C4-2B (cell line): Measurements from ENCODE around the gene NCOA6.

Experiments
- H3K27ac ChIP-seq: fragments of 450-650 bp; 2 replicates; pipeline ENCODE4 v1.5.1; 2017
- ZFX ChIP-seq: fragments of 450-650 bp; IDR thresholded peaks from 2 replicates; pipeline ENCODE4 v1.6.1; 2017
- TF ChIP-seq, protein P1 (sequence below): fragments of 450-650 bp; conservative IDR thresholded peaks from 2 replicates; pipeline ENCODE4 v1.5.1; 2017; ENCODE audit warnings: mild to moderate bottlenecking

Gene NCOA6

DNA sequence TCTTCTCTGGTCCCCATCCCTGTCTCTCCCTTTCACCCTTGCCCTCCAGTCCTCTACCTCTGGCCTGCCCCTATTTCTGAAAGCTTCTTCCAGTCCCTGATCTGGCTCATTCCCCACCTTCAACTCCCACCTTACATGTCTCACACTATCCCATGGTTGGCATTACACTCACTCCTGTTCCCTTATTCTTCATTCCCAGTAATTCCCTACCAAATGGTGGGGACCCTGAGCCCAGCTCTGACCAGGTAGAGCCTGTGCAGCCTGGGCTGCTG lies 114.9 kb downstream of the NCOA6 start:
- no peak for TF ChIP-seq ZFX
- TF ChIP-seq, protein P1, sequence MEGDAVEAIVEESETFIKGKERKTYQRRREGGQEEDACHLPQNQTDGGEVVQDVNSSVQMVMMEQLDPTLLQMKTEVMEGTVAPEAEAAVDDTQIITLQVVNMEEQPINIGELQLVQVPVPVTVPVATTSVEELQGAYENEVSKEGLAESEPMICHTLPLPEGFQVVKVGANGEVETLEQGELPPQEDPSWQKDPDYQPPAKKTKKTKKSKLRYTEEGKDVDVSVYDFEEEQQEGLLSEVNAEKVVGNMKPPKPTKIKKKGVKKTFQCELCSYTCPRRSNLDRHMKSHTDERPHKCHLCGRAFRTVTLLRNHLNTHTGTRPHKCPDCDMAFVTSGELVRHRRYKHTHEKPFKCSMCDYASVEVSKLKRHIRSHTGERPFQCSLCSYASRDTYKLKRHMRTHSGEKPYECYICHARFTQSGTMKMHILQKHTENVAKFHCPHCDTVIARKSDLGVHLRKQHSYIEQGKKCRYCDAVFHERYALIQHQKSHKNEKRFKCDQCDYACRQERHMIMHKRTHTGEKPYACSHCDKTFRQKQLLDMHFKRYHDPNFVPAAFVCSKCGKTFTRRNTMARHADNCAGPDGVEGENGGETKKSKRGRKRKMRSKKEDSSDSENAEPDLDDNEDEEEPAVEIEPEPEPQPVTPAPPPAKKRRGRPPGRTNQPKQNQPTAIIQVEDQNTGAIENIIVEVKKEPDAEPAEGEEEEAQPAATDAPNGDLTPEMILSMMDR, result no peak
- H3K27ac ChIP-seq, result peak overlapping the region; percentile 62

DNA sequence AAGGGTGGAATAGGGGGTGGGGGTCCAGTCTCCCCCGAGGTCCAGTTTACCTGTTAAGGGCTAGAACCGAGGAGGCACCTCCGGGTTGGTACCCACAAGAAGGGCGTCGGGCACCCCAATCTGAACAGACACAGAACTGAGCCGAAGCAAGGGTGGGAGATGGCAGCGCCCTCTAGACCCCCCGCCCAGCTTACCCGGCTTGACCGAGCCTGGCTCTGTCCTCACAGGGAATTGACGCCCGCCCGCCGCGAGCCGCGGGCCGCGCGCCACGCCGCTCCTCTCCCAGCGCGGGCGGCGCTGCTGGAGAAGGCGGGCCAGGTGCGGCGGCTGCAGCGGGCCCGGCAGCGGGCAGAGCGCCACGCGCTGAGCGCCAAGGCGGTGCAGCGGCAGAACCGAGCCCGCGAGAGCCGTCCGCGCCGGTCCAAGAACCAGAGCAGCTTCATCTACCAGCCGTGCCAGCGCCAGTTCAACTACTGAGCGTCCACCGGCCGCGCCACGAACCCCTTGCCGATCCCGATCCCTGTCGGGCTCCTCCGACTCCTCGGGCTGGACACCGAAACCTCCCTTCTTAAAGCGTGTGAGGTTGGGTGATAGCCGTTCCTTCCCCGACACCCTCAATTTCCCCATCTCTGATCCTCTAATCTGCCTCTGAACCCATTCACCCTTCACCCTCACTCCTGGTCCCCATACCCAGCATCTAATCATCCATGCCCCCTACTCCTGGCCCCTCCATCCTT lies 115.5 kb downstream of the NCOA6 start:
- TF ChIP-seq, protein P1, result peak; percentile 72
- 0 out of 2 replicates have a peak, but pooled peaks have one; percentile 19 for TF ChIP-seq ZFX
- H3K27ac ChIP-seq, result peak overlapping the region; percentile 62

DNA sequence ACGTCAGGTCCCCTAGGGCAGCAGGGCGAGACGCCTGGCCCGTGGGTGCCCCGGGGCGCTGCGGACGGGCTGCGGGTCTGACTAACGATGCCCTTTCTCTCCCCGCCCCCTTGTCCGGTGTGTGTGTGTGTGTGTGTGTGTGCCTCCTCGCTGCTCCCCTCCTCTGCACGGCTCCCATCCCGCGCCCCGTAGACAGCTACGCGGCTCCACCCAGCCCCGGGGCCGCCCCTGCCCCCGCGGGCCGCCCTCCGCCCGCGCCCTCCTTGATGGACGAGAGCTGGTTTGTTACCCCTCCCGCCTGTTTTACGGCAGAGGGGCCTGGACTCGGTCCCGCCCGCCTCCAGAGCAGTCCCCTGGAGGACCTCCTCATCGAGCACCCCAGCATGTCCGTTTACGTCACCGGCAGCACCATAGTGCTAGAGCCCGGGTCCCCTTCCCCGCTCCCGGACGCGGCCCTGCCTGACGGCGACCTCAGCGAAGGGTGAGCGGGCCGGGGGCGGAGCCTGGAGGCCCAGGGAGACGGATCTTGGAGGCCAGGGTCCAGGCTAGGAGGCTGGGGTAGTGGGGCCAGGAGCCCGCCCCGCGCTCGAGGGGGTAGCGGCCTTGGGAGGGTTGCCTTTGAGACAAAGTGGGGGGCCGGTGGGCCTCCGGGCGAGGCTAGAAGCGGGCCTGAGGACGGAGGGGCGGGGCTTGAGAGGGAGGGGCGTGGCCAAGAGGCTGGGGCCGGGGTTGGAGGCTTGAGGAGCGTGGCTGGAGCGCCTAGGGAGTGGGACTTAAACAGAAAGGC lies 116.2 kb downstream of the NCOA6 start:
- TF ChIP-seq, protein P1, result no peak
- TF ChIP-seq ZFX, result no peak
- peak overlapping the region; percentile 62 for H3K27ac ChIP-seq

DNA sequence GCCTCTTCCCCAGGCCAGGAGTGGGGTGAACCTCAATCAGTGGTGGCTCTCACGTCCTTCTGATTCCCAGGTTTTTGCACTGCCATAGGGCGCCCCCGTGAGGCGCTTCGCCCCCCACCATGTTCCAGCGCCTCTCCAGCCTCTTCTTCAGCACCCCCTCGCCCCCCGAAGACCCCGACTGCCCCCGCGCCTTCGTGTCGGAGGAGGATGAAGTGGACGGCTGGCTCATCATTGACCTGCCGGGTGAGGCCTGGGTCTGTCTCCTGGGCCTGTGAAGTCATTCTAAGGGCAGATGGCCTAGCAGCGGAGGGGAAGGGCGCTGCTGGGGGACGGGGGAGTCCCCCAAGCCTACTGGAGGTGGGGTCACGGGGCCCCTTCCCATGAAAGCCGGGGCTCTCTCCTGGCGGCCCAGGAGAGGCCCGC lies 116.8 kb downstream of the NCOA6 start:
- peak overlapping the region; percentile 62; the same call in 1 of the 2 replicates for H3K27ac ChIP-seq
- TF ChIP-seq, protein P1, result no peak; the same call in 1 of the 2 replicates
- TF ChIP-seq ZFX, result no peak

DNA sequence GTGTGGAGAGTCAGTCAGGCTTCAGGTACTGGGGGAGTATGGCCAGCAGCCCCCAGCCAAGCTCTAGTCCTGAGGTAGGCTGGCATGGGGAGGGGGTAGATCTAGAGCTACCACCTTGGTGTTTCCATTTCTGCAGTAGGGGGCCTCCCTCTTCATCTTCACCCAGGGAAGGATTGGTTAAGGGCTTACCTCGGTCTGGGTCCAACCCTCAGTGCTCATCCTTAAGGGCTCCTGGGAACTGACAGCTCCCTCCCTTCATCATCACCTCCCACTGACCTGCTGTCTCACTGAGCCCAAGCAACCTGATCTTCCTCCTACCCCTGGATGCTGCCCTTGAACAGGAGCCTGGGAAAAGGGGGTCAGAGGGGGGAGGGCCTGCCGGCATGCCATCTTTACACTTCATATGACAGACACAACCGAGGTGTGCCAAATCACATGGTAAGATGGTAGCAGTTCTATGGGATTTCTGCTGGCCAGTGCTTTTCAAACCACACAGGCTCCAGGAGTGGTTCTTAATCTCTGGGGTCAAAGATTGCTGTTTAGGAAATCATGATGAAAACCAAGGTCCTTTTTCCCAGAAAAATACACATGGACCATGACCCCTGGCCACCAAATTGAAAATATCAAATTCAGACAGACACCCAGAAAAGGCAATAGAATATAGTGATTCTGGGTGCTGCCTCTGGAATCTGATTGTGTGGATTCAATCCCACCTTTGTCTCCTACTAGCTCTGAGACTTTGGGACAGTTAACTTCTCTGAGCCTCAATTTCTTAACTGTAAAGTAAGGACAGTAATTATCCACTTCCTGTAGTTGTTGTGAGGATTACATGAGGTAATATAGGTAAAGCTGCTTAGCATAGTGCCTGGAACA lies 118.3 kb downstream of the NCOA6 start:
- TF ChIP-seq ZFX, result no peak
- TF ChIP-seq, protein P1, result no peak
- no peak overlapping the region for H3K27ac ChIP-seq

DNA sequence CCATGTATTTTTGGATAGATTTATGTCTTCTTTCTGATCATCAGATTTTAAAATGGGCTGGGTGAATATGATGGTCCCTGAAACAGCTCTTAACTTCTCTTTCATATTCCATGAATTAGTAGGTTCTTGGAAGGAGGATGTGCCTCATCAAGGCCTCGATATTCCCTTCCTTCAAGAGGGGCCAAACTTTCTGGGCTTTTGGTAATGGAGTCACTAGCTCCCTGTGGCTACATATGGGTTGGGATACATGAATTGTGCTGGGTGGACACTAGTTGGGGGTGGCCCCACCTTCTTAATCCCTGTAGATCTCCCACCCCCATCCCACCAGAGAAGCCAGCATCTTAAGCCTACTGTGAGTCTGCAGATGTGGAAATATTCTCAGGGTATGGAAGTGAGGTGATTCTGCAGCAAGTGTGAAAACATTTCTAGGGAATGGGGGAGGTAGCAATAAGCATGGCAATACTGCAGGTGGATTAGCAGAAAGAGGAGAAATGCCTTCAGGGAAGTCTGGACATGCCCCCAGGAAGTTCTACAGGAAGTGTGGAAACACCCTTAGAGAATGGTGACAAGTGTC lies 119.1 kb downstream of the NCOA6 start:
- TF ChIP-seq, protein P1, result no peak
- no peak for TF ChIP-seq ZFX
- peak overlapping the region; percentile 97; the same call in 1 of the 2 replicates for H3K27ac ChIP-seq
